ENCODE data around the gene TPRG1L. TPM values are rescaled to one million over a fixed set of nuclear protein-coding genes. Genes with fewer than 3 reads are reported as not detected.

TPRG1L gene
- total and polyA plus RNA-seq, 2 donors: 8.5 to 37.1 TPM

DNA sequence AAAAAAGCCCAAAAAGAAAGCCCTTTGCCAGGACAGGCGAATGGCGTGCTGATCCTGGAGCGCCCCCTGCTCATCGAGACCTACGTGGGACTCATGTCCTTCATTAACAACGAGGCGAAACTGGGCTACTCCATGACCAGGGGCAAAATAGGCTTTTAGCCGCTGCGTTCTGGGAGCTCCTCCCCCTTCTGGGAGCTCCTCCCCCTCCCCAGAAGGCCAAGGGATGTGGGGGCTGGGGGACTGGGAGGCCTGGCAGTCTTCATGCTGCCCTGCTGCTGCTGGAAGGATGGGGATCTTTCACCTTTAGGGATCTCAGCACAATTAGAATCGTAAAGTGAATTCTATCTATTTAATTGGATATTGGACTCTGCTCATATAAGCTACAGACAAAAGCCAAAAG is 3.6 kb downstream of the TPRG1L start:
- H3K9me3 ChIP-seq (ENCODE audit: control insufficient read depth in 2 of 2, insufficient read depth in 1 of 2, low read length in 1 of 2): no peaks in the 10 kb centered on the region
- 98% methylated on average over 10 of the region's 10 CpGs for WGBS
- H3K4me1 ChIP-seq (ENCODE audit: control insufficient read depth in 2 of 2, insufficient read depth in 2 of 2, low read length in 2 of 2): peaks cover 12 to 13% of the 10 kb centered on the region in 2 donors
- H3K4me3 ChIP-seq (ENCODE audit: low read length in 2 of 2): no peak overlapping the region
- no peak for DNase-seq (ENCODE audit: low read depth in 6 of 9, low spot score in 9 of 9)
- peaks cover 27 to 52% of the 10 kb centered on the region in 2 donors for H3K36me3 ChIP-seq (ENCODE audit: control insufficient read depth in 2 of 2, insufficient read depth in 2 of 2, low read length in 1 of 2)
- no peaks in the 10 kb centered on the region for H3K27me3 ChIP-seq (ENCODE audit: control insufficient read depth in 2 of 2, insufficient read depth in 1 of 2, low read length in 1 of 2)
- no peak overlapping the region for H3K27ac ChIP-seq (ENCODE audit: low read depth in 1 of 2, low read length in 1 of 2)

DNA sequence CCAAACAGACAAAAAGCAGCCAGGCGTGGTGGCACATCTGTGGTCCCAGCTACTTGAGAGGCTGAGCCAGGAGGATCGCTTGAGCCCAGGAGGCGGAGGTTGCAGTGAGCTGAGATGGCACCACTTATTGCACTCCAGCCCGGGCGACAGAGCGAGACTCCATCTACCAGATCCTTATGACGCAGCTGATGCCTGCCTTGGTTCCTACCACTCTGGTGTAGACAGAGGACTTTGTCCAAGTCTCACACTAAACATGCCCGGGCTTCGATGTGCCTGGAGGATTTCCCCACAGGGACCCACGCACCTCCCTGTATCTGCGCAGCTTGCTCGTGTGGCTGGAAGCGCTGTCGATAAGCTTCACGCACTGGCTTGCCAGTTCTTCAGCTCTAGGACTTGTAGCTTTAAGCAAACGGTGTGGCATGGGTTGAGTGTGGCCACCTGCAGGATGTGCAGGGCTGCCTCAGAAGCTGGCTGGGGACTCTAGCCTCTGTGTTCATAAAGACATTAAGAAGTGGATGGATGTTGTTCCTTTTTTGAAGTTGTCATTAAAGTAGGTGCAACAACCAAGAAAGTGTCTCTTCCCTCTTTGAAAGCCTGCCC is 4.8 kb downstream of the TPRG1L start:
- WGBS: 98% methylated on average over 16 of the region's 16 CpGs
- no peak for DNase-seq (ENCODE audit: low read depth in 6 of 9, low spot score in 9 of 9)
- no peaks in the 10 kb centered on the region for H3K9me3 ChIP-seq (ENCODE audit: control insufficient read depth in 2 of 2, insufficient read depth in 1 of 2, low read length in 1 of 2)
- H3K4me3 ChIP-seq (ENCODE audit: low read length in 2 of 2): no peak overlapping the region
- H3K27ac ChIP-seq (ENCODE audit: low read depth in 1 of 2, low read length in 1 of 2): no peak overlapping the region
- H3K4me1 ChIP-seq (ENCODE audit: control insufficient read depth in 2 of 2, insufficient read depth in 2 of 2, low read length in 2 of 2): peaks cover 6% of the 10 kb centered on the region in 2 donors
- H3K27me3 ChIP-seq (ENCODE audit: control insufficient read depth in 2 of 2, insufficient read depth in 1 of 2, low read length in 1 of 2): no peaks in the 10 kb centered on the region
- peaks cover 32 to 62% of the 10 kb centered on the region in 2 donors for H3K36me3 ChIP-seq (ENCODE audit: control insufficient read depth in 2 of 2, insufficient read depth in 2 of 2, low read length in 1 of 2)

DNA sequence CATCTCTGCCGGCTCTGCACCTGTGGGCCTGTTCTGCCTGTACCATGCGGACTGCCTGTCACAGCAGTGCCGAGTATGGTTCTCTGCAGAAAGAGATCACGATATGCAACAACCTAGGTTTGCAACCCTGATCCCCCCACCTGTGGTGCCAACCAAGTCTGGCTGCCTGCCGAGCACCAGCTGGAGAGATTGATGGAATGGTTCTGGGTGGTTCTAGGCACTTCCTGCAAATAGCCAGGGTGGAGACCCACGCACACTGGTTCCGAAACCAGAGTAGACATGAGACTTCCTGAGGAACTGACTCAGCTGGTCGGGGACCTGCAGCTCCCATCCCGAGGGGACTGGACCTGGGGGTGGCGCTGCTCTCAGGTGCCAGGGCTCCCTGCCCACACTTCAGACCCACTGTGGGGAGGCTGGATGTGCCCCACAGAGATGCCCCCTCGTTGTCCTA is 5.4 kb downstream of the TPRG1L start:
- H3K4me3 ChIP-seq (ENCODE audit: low read length in 2 of 2): no peak overlapping the region
- no peak overlapping the region for H3K27ac ChIP-seq (ENCODE audit: low read depth in 1 of 2, low read length in 1 of 2)
- DNase-seq (ENCODE audit: low read depth in 6 of 9, low spot score in 9 of 9): no peak
- H3K4me1 ChIP-seq (ENCODE audit: control insufficient read depth in 2 of 2, insufficient read depth in 2 of 2, low read length in 2 of 2): peaks cover 6% of the 10 kb centered on the region in 2 donors
- 86% methylated on average over 11 of the region's 11 CpGs for WGBS
- no peaks in the 10 kb centered on the region for H3K9me3 ChIP-seq (ENCODE audit: control insufficient read depth in 2 of 2, insufficient read depth in 1 of 2, low read length in 1 of 2)
- H3K27me3 ChIP-seq (ENCODE audit: control insufficient read depth in 2 of 2, insufficient read depth in 1 of 2, low read length in 1 of 2): no peaks in the 10 kb centered on the region
- peaks cover 36 to 67% of the 10 kb centered on the region in 2 donors for H3K36me3 ChIP-seq (ENCODE audit: control insufficient read depth in 2 of 2, insufficient read depth in 2 of 2, low read length in 1 of 2)

DNA sequence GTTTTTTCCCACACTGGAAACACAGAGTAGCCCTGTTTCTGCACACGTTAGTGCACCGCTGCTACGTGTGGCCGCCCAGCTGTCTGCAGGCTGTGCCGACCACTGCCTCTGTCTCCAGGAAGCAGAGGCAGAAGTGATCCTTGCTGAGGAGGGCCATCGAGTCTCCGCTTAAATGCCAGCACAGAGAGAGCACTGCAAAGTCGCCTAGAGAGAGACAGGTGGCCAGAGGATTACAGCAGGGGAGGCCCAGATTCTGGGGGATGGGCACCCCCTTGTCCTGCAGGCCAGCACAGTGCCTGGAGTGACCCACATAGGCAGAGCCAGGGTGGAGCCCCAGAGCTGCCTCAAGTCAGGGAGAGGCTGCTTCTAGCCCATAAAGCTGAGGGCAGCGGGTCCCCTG is 6.1 kb downstream of the TPRG1L start:
- Histone ChIP-seq H3K27me3 (ENCODE audit: control insufficient read depth in 2 of 2, insufficient read depth in 1 of 2, low read length in 1 of 2) (no peaks in the 10 kb centered on the region), H3K36me3 (ENCODE audit: control insufficient read depth in 2 of 2, insufficient read depth in 2 of 2, low read length in 1 of 2) (peaks cover 36 to 70% of the 10 kb centered on the region in 2 donors), H3K4me1 (ENCODE audit: control insufficient read depth in 2 of 2, insufficient read depth in 2 of 2, low read length in 2 of 2) (peaks cover 1% of the 10 kb centered on the region in 2 donors), H3K27ac (ENCODE audit: low read depth in 1 of 2, low read length in 1 of 2) (no peak overlapping the region), H3K4me3 (ENCODE audit: low read length in 2 of 2) (no peak overlapping the region), H3K9me3 (ENCODE audit: control insufficient read depth in 2 of 2, insufficient read depth in 1 of 2, low read length in 1 of 2) (no peaks in the 10 kb centered on the region)
- DNase-seq (ENCODE audit: low read depth in 6 of 9, low spot score in 9 of 9): no peak
- WGBS: 96% methylated on average over 9 of the region's 9 CpGs

DNA sequence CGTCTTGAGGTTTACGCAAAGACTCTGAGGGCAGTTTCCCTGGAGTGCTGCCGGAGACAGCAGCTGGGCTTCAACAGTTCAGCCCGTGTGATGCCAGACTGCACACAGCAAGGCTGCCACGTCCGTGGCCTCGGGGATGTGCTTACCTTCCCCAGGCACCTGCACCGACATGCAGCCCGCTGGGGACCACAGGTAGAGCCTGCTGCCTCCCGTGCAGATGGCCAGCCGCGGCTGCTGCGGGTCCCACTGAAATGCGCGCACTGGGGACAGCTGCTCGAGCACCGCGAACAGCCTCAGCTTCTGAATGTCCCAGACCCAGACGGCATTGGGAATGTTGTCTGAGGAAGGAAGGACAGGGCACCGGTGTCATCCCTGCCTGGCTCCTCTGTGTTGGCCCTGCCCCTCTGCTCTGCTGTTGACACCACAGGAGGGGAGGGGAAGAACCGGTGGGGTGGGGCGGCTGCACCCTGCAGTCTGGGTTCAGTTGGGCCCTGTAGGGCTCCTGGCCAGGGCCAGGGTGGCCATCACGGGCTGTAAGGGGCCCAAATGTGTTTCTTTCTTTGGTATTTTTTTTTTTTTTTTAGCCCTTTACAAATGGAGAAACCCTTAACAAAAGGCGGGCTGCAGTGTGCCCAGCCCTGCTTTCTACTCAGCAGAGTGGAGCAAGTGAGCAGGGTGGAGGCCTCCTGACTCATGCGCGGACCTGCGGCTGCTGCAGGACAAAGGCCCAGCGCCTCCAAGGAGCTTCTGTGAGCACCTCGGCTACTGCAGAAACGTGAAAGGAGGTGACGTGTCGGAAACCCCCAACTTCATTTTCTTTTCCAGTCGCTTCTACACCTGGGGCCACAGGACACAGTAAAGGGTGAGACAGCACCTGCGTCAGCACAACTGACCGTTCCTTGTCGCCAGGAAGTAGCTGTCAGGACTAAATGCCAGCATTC is 6.8 kb downstream of the TPRG1L start:
- no peak for DNase-seq (ENCODE audit: low read depth in 6 of 9, low spot score in 9 of 9)
- WGBS: 97% methylated on average over 36 of the region's 36 CpGs
- Histone ChIP-seq H3K27ac (ENCODE audit: low read depth in 1 of 2, low read length in 1 of 2) (no peak overlapping the region), H3K4me3 (ENCODE audit: low read length in 2 of 2) (no peak overlapping the region), H3K4me1 (ENCODE audit: control insufficient read depth in 2 of 2, insufficient read depth in 2 of 2, low read length in 2 of 2) (no peaks in the 10 kb centered on the region), H3K27me3 (ENCODE audit: control insufficient read depth in 2 of 2, insufficient read depth in 1 of 2, low read length in 1 of 2) (no peaks in the 10 kb centered on the region), H3K9me3 (ENCODE audit: control insufficient read depth in 2 of 2, insufficient read depth in 1 of 2, low read length in 1 of 2) (no peaks in the 10 kb centered on the region), H3K36me3 (ENCODE audit: control insufficient read depth in 2 of 2, insufficient read depth in 2 of 2, low read length in 1 of 2) (peaks cover 40 to 76% of the 10 kb centered on the region in 2 donors)

DNA sequence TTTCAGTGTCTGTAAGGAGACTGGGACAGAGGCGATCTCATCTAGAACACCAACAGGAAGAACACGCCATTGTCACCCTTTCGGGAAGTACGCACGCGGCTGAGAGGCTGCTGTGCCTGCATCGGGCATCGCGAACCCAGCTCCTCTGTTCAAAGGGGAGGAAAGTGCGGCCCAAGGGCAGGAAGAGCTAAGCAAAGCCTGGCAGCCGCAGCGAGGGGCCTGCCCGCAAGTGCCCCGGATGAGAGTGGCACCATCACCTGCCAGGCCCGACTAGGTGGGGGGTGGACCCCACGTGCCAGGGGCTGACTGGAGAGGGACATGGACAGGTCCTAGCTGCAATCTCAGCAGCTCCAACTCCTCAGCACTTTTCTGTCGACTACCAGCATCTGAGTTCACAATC is 7.5 kb downstream of the TPRG1L start:
- DNase-seq (ENCODE audit: low read depth in 6 of 9, low spot score in 9 of 9): no peak
- no peaks in the 10 kb centered on the region for H3K9me3 ChIP-seq (ENCODE audit: control insufficient read depth in 2 of 2, insufficient read depth in 1 of 2, low read length in 1 of 2)
- H3K4me3 ChIP-seq (ENCODE audit: low read length in 2 of 2): no peak overlapping the region
- peaks cover 45 to 83% of the 10 kb centered on the region in 2 donors for H3K36me3 ChIP-seq (ENCODE audit: control insufficient read depth in 2 of 2, insufficient read depth in 2 of 2, low read length in 1 of 2)
- H3K27ac ChIP-seq (ENCODE audit: low read depth in 1 of 2, low read length in 1 of 2): no peak overlapping the region
- H3K4me1 ChIP-seq (ENCODE audit: control insufficient read depth in 2 of 2, insufficient read depth in 2 of 2, low read length in 2 of 2): no peaks in the 10 kb centered on the region
- 97% methylated on average over 17 of the region's 17 CpGs for WGBS
- no peaks in the 10 kb centered on the region for H3K27me3 ChIP-seq (ENCODE audit: control insufficient read depth in 2 of 2, insufficient read depth in 1 of 2, low read length in 1 of 2)

DNA sequence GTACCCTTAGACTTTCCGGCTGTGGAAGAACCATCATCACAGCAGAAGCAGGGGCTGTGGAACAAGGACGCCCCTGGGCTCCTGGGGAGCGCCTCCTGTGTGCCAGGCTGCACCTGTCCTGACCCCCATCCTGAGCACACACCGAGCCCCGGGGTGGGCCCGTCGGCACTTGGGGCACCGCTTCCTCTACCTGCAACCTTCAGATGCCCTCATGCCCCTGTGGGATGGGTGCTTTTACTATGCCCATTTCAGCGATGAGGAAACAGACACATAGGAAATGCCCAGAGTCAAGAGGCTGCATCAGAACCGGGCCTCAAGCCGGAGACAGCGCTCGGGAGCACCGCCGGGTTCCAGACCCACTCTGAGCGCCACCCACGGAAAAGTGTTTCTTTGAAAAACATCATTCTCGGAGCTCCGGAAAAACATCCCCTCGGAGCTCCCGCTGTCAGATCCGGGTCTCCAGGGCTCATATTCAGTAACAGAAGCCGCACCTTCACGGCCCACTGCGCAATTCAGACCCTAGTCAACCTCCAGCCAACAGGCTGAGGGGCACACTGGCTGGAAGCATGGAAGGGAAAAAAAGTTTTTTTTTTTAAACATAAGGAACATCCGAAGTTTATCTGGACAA is 8.0 kb downstream of the TPRG1L start:
- no peak overlapping the region for H3K27ac ChIP-seq (ENCODE audit: low read depth in 1 of 2, low read length in 1 of 2)
- no peak for DNase-seq (ENCODE audit: low read depth in 6 of 9, low spot score in 9 of 9)
- peaks cover 42 to 79% of the 10 kb centered on the region in 2 donors for H3K36me3 ChIP-seq (ENCODE audit: control insufficient read depth in 2 of 2, insufficient read depth in 2 of 2, low read length in 1 of 2)
- no peaks in the 10 kb centered on the region for H3K4me1 ChIP-seq (ENCODE audit: control insufficient read depth in 2 of 2, insufficient read depth in 2 of 2, low read length in 2 of 2)
- H3K4me3 ChIP-seq (ENCODE audit: low read length in 2 of 2): no peak overlapping the region
- H3K27me3 ChIP-seq (ENCODE audit: control insufficient read depth in 2 of 2, insufficient read depth in 1 of 2, low read length in 1 of 2): no peaks in the 10 kb centered on the region
- no peaks in the 10 kb centered on the region for H3K9me3 ChIP-seq (ENCODE audit: control insufficient read depth in 2 of 2, insufficient read depth in 1 of 2, low read length in 1 of 2)
- WGBS: 98% methylated on average over 26 of the region's 26 CpGs

DNA sequence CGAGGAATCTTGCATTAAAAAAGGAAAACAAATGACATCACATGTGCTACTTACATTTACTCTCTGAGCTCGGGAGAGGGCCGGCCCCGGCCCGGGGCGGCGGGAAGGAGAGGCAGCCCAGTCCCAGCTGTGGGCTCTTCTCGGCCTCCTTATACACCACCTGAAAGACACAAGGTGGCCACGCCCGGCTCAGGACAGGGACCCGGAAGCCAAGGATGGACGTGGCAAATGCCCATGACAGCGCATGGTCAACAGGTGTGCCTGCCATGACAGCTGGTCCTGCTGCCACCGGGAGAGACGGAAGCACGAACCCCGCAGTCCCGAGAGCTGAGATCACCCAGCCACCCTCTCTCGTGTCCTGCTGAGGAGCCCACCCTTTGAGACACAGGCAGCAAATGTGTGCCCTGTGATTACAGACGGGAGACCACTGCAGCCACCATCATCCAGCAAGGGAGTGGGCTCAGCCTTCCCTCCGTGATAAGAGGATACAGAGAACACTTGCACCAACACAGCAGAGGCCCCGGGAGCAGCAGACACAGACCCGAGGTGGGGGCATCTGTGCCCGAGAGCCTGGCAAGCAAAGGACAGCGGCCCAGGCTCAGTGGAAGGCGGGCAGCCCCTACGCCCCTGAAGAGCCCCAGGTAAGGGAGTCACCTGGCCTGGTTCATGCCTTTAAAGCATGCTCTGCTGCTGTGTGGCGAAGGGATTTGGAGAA is 8.7 kb downstream of the TPRG1L start:
- Histone ChIP-seq H3K4me3 (ENCODE audit: low read length in 2 of 2) (no peak overlapping the region), H3K9me3 (ENCODE audit: control insufficient read depth in 2 of 2, insufficient read depth in 1 of 2, low read length in 1 of 2) (no peaks in the 10 kb centered on the region), H3K36me3 (ENCODE audit: control insufficient read depth in 2 of 2, insufficient read depth in 2 of 2, low read length in 1 of 2) (peaks cover 38 to 80% of the 10 kb centered on the region in 2 donors), H3K27me3 (ENCODE audit: control insufficient read depth in 2 of 2, insufficient read depth in 1 of 2, low read length in 1 of 2) (no peaks in the 10 kb centered on the region), H3K4me1 (ENCODE audit: control insufficient read depth in 2 of 2, insufficient read depth in 2 of 2, low read length in 2 of 2) (no peaks in the 10 kb centered on the region), H3K27ac (ENCODE audit: low read depth in 1 of 2, low read length in 1 of 2) (no peak overlapping the region)
- no peak for DNase-seq (ENCODE audit: low read depth in 6 of 9, low spot score in 9 of 9)
- WGBS: 99% methylated on average over 28 of the region's 28 CpGs
